NT2/D1 (cell line): Measurements from ENCODE around the gene ZIC2.

Experiments used
- DNase-seq: peaks from one replicate; pipeline ENCODE4 v3.0.0-alpha.2; 2011; ENCODE audit warnings: low read depth, low spot score
- H3K27me3 ChIP-seq: 2 replicates; pipeline ENCODE4 v1.6.0; 2011; ENCODE audit warnings: mild to moderate bottlenecking; ENCODE audit not compliant: insufficient read length, insufficient read depth
- H3K36me3 ChIP-seq: 2 replicates; pipeline ENCODE4 v1.6.1; 2011; ENCODE audit warnings: mild to moderate bottlenecking, low read length, mixed read lengths; ENCODE audit not compliant: insufficient read depth, insufficient read length
- H3K4me1 ChIP-seq: 2 replicates; pipeline ENCODE4 v1.5.1; 2011; ENCODE audit not compliant: insufficient read depth, insufficient read length
- H3K4me3 ChIP-seq: 2 replicates; pipeline ENCODE4 v1.5.1; 2011; ENCODE audit warnings: low read depth; ENCODE audit not compliant: insufficient read length
- H3K9ac ChIP-seq: 2 replicates; pipeline ENCODE4 v1.6.0; 2011; ENCODE audit warnings: low read depth; ENCODE audit not compliant: insufficient read length
- H3K9me3 ChIP-seq: 2 replicates; pipeline ENCODE4 v1.5.1; 2011; ENCODE audit warnings: mild to moderate bottlenecking, low read length; ENCODE audit not compliant: insufficient read depth
- SUZ12 ChIP-seq: IDR thresholded peaks from 2 replicates; pipeline ENCODE4 v1.6.1; 2011; ENCODE audit not compliant: insufficient read length, insufficient read depth; ENCODE audit errors: extremely low read depth
- YY1 ChIP-seq: IDR thresholded peaks from 2 replicates; pipeline ENCODE4 v1.6.1; 2011; ENCODE audit not compliant: insufficient read length, insufficient read depth
- ZNF274 ChIP-seq: IDR thresholded peaks from 2 replicates; pipeline ENCODE4 v1.6.1; 2011; ENCODE audit warnings: mild to moderate bottlenecking, low read depth, low read length

The ZIC2 gene

DNA sequence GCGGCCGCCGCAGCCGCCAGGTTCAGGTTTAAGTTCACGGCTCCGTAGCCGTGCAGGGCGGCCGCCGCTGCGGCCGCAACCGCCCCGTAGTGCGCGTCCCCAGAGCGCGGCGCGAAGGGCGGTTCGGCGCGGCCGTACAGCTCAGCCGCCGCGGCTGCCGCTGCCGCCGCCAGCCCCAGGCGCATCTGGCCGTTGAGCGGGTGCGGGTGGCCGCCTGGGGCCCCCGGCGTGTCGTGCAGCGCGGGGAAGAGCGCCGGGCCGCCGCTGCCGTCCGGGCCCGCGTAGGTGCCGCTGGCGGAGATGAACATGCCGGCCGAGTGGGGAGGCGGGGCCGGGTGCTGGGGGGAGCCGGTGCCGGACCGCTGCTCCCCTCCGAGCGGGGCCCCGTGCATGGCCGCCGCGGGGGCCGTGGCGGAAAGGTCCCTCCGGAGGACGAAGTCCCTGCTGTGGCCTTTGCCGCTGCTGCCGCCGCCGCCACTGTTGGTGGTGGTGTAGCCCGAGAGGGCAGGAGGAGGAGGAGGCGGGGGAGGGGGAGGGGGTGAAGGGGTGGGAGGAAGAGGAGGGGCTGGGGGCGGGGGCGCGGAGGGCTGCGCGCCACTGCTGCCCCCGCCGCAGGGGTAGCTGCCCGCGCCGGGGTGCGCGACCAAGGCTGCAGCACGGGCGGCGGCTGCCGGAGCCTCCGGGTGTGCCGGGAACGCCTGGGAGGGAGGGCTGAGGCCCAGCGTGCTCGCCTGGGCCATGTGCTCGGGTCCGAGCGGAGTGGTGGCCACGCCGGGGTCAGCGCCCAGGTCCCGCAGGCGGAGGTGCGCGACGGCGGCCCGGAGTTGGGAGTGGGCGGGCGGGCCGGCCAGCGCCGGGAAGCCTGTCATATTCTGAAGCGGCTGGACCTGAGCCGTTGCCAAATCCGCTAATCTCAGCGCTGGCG is 10.7 kb upstream of the ZIC2 start:
- peak overlapping the region; percentile 57 for H3K4me3 ChIP-seq
- no peak for DNase-seq
- peaks cover 9% of the 10 kb centered on the region for H3K4me1 ChIP-seq
- H3K9ac ChIP-seq, result peak overlapping the region; percentile 81
- no peaks in the 10 kb centered on the region for H3K36me3 ChIP-seq
- peaks cover 74% of the 10 kb centered on the region for H3K27me3 ChIP-seq
- TF ChIP-seq ZNF274 (no peak), YY1 (no peak), SUZ12 (no peak)
- H3K9me3 ChIP-seq, result no peaks in the 10 kb centered on the region

DNA sequence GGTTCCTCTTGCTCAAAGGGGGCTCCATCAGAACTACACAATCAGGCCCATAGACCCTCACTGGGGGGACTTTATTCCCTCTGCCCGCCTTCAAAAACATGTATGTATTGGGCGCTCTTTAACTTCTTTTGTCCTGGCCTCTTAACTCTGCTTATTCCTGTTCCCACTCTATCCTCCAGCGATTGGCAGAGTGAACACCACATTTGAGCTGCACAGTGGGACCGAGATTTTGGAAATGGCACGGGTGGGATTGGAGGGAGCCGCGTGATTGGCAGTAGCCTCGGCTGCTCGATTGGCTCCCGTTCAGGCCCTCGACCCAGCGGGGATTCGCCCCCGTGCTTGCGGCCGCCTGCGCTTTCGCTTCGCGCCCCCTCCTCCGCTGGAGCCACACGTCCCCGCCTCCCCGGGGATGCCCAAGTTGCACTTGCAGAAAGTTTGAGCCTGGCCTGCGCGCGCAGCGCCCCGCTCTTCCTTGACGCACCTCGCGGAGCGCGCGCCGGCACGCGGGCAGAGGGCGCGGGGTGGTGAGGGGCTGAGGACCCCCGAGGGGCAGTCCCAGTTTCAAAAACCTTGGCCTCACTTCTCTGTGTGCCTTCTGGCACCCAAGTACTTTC is 9.9 kb upstream of the ZIC2 start, which contains the start of gene ZIC5:
ZIC5 (minus strand) TSS at position 192 of the 614 bp plus-strand sequence; CDS start at position 28, 164 bp downstream.
- TF ChIP-seq ZNF274 (no peak), SUZ12 (no peak), YY1 (no peak)
- H3K36me3 ChIP-seq, result no peaks in the 10 kb centered on the region
- peak within 1 kb of the TSS; percentile 57 for H3K4me3 ChIP-seq
- no peak for DNase-seq
- H3K9me3 ChIP-seq, result no peaks in the 10 kb centered on the region
- peaks cover 76% of the 10 kb centered on the region for H3K27me3 ChIP-seq
- H3K4me1 ChIP-seq, result peaks cover 9% of the 10 kb centered on the region
- peak within 1 kb of the TSS; percentile 81 for H3K9ac ChIP-seq

- Histone ChIP-seq H3K4me1 (peaks cover 9% of the 10 kb centered on the region), H3K4me3 (peak overlapping the region; percentile 11), H3K27me3 (peaks cover 76% of the 10 kb centered on the region), H3K36me3 (no peaks in the 10 kb centered on the region), H3K9me3 (no peaks in the 10 kb centered on the region), H3K9ac (no peak overlapping the region)
- TF ChIP-seq ZNF274, result no peak
- TF ChIP-seq SUZ12, result no peak
- no peak for DNase-seq
Measured at GRCh38 chr13:99972190-99972731, 9.3 kb upstream of the ZIC2 start.

GRCh38 chr13:99973163-99973807 is 8.3 kb upstream of the ZIC2 start:
- H3K4me1 ChIP-seq, result peaks cover 9% of the 10 kb centered on the region
- peaks cover 76% of the 10 kb centered on the region for H3K27me3 ChIP-seq
- H3K9me3 ChIP-seq, result no peaks in the 10 kb centered on the region

DNA sequence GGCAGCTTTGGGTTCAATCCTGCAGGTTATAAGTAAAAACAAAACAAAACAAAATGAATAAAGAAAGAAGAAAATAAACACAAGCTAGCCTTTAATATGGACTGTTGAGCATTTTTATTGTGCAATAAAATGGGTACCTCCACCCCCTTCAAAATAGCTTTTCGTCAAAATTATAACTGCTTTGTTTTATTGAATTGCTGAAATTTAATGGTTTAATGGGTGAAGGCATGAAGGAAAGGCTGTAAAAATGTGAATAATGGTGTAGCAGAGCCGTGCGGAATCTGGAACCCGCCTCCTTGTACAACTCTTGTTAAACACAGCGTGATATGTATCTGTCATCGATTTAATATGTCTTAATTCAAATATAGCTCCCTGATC is 7.8 kb upstream of the ZIC2 start:
- Histone ChIP-seq H3K9me3 (no peaks in the 10 kb centered on the region), H3K4me1 (peaks cover 9% of the 10 kb centered on the region), H3K9ac (no peak overlapping the region), H3K36me3 (no peaks in the 10 kb centered on the region), H3K27me3 (peaks cover 75% of the 10 kb centered on the region), H3K4me3 (no peak overlapping the region)
- TF ChIP-seq SUZ12 (no peak), ZNF274 (no peak), YY1 (no peak)
- DNase-seq, result no peak

More at GRCh38 chr13:99973163-99973807, 8.3 kb upstream of the ZIC2 start:
- TF ChIP-seq SUZ12 (no peak), ZNF274 (no peak), YY1 (no peak)
- Histone ChIP-seq H3K36me3 (no peaks in the 10 kb centered on the region), H3K4me3 (no peak overlapping the region), H3K9ac (no peak overlapping the region)
- DNase-seq, result no peak

GRCh38 chr13:99974296-99974938 is 7.2 kb upstream of the ZIC2 start:
- TF ChIP-seq YY1 (no peak), ZNF274 (no peak), SUZ12 (no peak)
- H3K4me1 ChIP-seq, result peaks cover 6% of the 10 kb centered on the region
- H3K9ac ChIP-seq, result no peak overlapping the region
- no peaks in the 10 kb centered on the region for H3K36me3 ChIP-seq
- H3K4me3 ChIP-seq, result no peak overlapping the region
- DNase-seq, result no peak
- no peaks in the 10 kb centered on the region for H3K9me3 ChIP-seq
- peaks cover 74% of the 10 kb centered on the region for H3K27me3 ChIP-seq
